ENCODE measurements around the gene RNPEP.
A peak's percentile ranks its signal among the peaks of the same experiment; 100 is the strongest.

Gene RNPEP

DNA sequence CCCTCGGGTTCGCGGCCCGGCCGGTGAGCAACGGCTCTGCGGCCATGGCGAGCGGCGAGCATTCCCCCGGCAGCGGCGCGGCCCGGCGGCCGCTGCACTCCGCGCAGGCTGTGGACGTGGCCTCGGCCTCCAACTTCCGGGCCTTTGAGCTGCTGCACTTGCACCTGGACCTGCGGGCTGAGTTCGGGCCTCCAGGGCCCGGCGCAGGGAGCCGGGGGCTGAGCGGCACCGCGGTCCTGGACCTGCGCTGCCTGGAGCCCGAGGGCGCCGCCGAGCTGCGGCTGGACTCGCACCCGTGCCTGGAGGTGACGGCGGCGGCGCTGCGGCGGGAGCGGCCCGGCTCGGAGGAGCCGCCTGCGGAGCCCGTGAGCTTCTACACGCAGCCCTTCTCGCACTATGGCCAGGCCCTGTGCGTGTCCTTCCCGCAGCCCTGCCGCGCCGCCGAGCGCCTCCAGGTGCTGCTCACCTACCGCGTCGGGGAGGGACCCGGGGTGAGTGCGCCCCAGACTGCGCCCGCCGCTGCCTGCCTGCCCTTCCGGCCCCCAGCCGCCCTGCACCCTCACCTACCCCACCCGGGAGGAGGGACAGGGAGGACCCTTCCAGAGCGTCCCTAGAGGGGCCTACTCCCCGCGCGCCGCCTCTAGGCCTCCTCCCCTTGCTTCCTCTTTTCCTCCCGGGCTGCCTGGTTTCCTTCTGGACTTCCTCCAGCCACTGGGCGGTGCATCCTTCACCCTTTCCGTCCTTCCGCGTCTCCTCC, at the start of gene RNPEP:
Gene RNPEP (plus strand): TSS at position 26 of the 757 bp plus-strand sequence. CDS start 19 bp downstream, at position 45.
- no peaks in the 10 kb centered on the region for H3K9me3 ChIP-seq
- peak within 1 kb of the TSS; percentile 92 to 97 for H3K4me3 ChIP-seq
- DNase-seq, result peak; percentile 71 to 87
- H3K27me3 ChIP-seq, result no peaks in the 10 kb centered on the region
- intact Hi-C loops (cut with DNase I; ENCODE audit: low total_unique reads), result no loop called here
- peak within 1 kb of the TSS; percentile 87 for H3K27ac ChIP-seq
- H3K4me1 ChIP-seq, result peaks cover 0 to 27% (median 13%) of the 10 kb centered on the region in 4 donors
- no peaks in the 10 kb centered on the region for H3K36me3 ChIP-seq
- peak in 1 of 2 experiments; percentile 18 for TF ChIP-seq CTCF (IDR thresholded peaks at IDR 0.05)

DNA sequence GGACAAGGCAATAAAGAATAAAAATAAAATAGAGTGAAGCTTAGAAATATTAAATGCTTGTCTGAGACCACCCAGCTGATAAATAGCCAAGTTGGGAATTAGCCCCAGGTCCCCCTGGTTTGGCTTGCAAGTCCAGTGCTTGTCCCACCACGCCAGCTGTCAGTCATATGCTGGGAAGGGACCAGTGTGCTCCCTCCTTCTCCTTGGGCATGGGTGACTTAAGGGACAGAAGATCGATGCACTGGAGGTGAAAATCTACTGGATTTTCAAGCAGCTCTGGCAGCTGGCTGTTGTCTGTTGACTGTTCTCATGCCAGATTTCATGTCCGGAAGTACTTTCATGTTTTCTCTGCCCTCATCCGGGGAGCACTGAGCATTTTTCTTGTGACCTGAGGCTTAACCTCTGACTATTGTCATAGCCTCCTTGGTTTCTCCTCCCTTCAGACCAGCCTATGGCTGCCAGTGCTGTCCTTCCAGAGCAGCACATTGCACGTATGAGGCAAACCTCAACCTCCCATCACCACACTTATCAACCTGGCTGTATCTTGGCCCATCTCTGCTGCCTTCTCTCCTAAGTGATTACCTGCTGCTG, 48.5 kb upstream of the RNPEP start:
- no peaks in the 10 kb centered on the region for H3K27me3 ChIP-seq

GRCh38 chr1:201937624-201938213, 44.7 kb upstream of the RNPEP start:
- H3K27ac ChIP-seq, result peak overlapping the region; percentile 95 to 97
- TF ChIP-seq CTCF (IDR thresholded peaks at IDR 0.05), result no peak
- H3K36me3 ChIP-seq, result peaks cover 29 to 55% (median 32%) of the 10 kb centered on the region in 3 donors
- H3K27me3 ChIP-seq, result no peaks in the 10 kb centered on the region
- H3K4me1 ChIP-seq, result peaks cover 0 to 89% (median 52%) of the 10 kb centered on the region in 4 donors
- H3K9me3 ChIP-seq, result no peaks in the 10 kb centered on the region
- no peak for DNase-seq
- intact Hi-C loops (cut with DNase I; ENCODE audit: low total_unique reads), result no loop called here
- H3K4me3 ChIP-seq, result peak overlapping the region; percentile 83 to 92

More for the DNA sequence above, 48.5 kb upstream of the RNPEP start:
- Histone ChIP-seq H3K36me3 (peaks cover 48 to 66% (median 54%) of the 10 kb centered on the region in 3 donors), H3K4me1 (peaks cover 0 to 100% (median 78%) of the 10 kb centered on the region in 4 donors), H3K9me3 (no peaks in the 10 kb centered on the region), H3K4me3 (peak overlapping the region; percentile 20 to 83), H3K27ac (peak overlapping the region; percentile 58 to 95)
- intact Hi-C loops (cut with DNase I; ENCODE audit: low total_unique reads), result no loop called here
- no peak for TF ChIP-seq CTCF (IDR thresholded peaks at IDR 0.05)
- no peak for DNase-seq

DNA sequence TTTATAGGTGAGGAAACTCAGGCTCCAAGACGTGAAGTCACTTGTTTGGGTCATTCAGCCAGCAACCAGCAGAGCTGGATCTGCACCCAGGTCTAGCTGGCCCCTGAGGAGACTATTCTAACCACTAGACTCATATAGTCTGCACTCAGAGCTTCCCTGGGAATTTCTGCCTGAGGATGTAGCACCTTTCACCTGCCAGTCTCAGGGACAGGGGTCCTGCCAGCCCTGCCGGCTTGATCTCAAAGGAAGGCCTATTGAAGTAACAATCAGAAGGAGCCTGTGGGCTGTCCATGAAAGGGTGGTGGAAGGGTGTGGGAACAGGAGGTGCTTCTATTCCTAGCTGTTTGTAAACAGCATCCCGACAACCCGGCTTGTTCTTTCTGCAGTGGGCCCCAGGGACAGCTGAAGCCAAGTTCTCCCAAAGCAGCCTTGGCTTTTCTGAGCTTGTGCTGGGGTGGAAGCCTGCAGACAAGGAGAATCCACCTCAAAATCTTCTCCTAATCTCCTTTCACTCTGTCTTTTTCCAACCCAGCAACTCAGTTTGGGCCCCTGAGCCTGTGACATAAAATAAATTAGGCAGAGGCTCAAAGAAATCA, 43.9 kb upstream of the RNPEP start:
- Histone ChIP-seq H3K27ac (peak overlapping the region; percentile 95 to 97), H3K9me3 (no peaks in the 10 kb centered on the region), H3K4me3 (peak overlapping the region; percentile 83 to 92), H3K4me1 (peaks cover 0 to 80% (median 48%) of the 10 kb centered on the region in 4 donors), H3K36me3 (peaks cover 31 to 59% (median 38%) of the 10 kb centered on the region in 3 donors), H3K27me3 (no peaks in the 10 kb centered on the region)
- intact Hi-C loops (cut with DNase I; ENCODE audit: low total_unique reads), result no loop called here
- DNase-seq, result no peak
- TF ChIP-seq CTCF (IDR thresholded peaks at IDR 0.05), result no peak

DNA sequence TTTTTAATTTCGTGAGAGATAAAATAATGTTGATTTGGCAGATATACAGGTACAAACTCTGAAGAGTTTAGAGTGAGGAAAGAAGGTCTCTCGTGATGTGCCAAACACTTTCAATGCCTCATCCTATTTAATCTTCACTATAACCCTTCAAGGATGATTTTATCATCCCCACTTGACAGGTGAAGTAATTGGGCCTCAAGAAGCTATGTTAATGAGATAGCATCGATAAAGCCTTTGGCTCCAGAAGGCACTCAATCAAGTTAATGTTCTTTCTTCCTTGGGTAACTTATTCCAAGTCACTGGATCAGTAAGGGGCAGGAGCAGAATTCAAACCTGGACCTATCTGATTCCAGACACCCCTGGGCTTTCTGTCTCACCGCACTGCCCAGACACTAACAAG, 43.3 kb upstream of the RNPEP start:
- Histone ChIP-seq H3K27me3 (no peaks in the 10 kb centered on the region), H3K27ac (peak overlapping the region; percentile 95 to 97), H3K9me3 (no peaks in the 10 kb centered on the region), H3K4me1 (peaks cover 0 to 74% (median 46%) of the 10 kb centered on the region in 4 donors), H3K36me3 (peaks cover 37 to 65% (median 44%) of the 10 kb centered on the region in 3 donors), H3K4me3 (peak overlapping the region; percentile 83 to 92)
- intact Hi-C loops (cut with DNase I; ENCODE audit: low total_unique reads), result no loop called here
- DNase-seq, result no peak
- TF ChIP-seq CTCF (IDR thresholded peaks at IDR 0.05), result no peak

Data from tibial artery (tissue), 4 donors.